ENCODE results near the gene RAB24.
"Not testable (repeated sequence)": the region's sequence is repeated elsewhere in the genome, so short reads cannot be mapped to it uniquely, and the experiment has no call there.

The RAB24 gene

GRCh38 chr5:177311723-177312648 lies 8.5 kb upstream of the RAB24 start, which contains the start of gene MXD3:
TSS of gene MXD3 (minus strand) at chr5:177311898. CDS start at chr5:177311830, 68 bp downstream.
- DNase-seq (ENCODE audit: low spot score), result peak; percentile 99

GRCh38 chr5:177311392-177311722 lies 7.8 kb upstream of the RAB24 start:
- DNase-seq (ENCODE audit: low spot score), result peak; percentile 37

GRCh38 chr5:177310757-177311391 lies 7.4 kb upstream of the RAB24 start:
- no peak for DNase-seq (ENCODE audit: low spot score)

- DNase-seq (ENCODE audit: low spot score), result no peak
Measured at GRCh38 chr5:177310332-177310731, 6.8 kb upstream of the RAB24 start.

- peak; percentile 80 for DNase-seq (ENCODE audit: low spot score)
Measured at GRCh38 chr5:177309351-177310191, 6.1 kb upstream of the RAB24 start.

GRCh38 chr5:177308740-177309139 lies 5.2 kb upstream of the RAB24 start:
- no peak for DNase-seq (ENCODE audit: low spot score)

GRCh38 chr5:177307544-177308363 lies 4.2 kb upstream of the RAB24 start:
- no peak for DNase-seq (ENCODE audit: low spot score)

- DNase-seq (ENCODE audit: low spot score), result no peak
Measured at GRCh38 chr5:177306674-177307543, 3.4 kb upstream of the RAB24 start.

GRCh38 chr5:177306103-177306640 lies 2.7 kb upstream of the RAB24 start:
- DNase-seq (ENCODE audit: low spot score), result not testable (repeated sequence)

- DNase-seq (ENCODE audit: low spot score), result peak; percentile 32
Measured at GRCh38 chr5:177304392-177305119, 1.0 kb upstream of the RAB24 start.

GRCh38 chr5:177303925-177304391 lies 439 bp upstream of the RAB24 start:
- no peak for DNase-seq (ENCODE audit: low spot score)

- peak; percentile 58 for DNase-seq (ENCODE audit: low spot score)
Measured at GRCh38 chr5:177302354-177303110, 987 bp downstream of the RAB24 start.

GRCh38 chr5:177301503-177302165 lies 1.9 kb downstream of the RAB24 start:
- no peak for DNase-seq (ENCODE audit: low spot score)

GRCh38 chr5:177300951-177301350 lies 2.6 kb downstream of the RAB24 start:
- no peak for DNase-seq (ENCODE audit: low spot score)

- peak; percentile 55 for DNase-seq (ENCODE audit: low spot score)
Measured at GRCh38 chr5:177300236-177300880, 3.2 kb downstream of the RAB24 start.

- no peak for DNase-seq (ENCODE audit: low spot score)
Measured at GRCh38 chr5:177299697-177300096, 3.8 kb downstream of the RAB24 start.

- no peak for DNase-seq (ENCODE audit: low spot score)
Measured at GRCh38 chr5:177297922-177298321, 5.6 kb downstream of the RAB24 start.

- DNase-seq (ENCODE audit: low spot score), result no peak
Measured at GRCh38 chr5:177296581-177296980, 6.9 kb downstream of the RAB24 start.
